ENCODE measurements around the gene ADGRA3.
"Not testable (repeated sequence)": the region's sequence is repeated elsewhere in the genome, so short reads cannot be mapped to it uniquely, and the experiment has no call there.

ADGRA3 gene

DNA sequence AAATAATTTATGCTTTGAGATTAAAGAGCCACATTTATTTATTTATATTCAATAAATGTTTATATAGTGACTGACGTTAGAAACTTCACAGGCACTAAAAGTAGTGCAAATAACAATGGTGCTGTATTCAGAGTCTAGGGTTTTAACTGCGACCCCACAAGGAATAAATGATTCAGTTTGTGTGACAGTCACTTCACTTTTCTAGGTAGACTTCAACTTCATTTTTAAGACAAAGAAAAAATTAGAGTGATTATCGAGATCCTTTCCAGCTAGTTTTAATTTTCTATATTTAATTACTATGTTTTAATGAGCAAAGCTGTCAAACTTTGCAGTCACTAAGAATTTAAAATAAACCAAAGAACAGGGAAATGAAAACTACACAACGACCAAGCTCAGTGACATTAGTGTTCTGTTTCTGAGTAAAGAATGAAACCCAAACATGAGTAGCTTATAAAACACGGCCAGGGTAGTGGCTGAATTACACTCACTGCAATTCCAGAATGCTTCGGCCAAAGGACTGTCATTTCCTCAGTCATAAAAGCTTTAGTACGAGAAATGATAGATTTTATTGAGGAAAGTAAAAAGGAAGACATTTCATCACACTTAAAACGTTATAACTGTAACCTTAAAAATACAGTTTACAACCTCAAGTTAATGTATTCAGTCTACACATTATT, 38.6 kb downstream of the ADGRA3 start:
- no peak for DNase-seq (ENCODE audit: low spot score)
- TF ChIP-seq, protein P1, sequence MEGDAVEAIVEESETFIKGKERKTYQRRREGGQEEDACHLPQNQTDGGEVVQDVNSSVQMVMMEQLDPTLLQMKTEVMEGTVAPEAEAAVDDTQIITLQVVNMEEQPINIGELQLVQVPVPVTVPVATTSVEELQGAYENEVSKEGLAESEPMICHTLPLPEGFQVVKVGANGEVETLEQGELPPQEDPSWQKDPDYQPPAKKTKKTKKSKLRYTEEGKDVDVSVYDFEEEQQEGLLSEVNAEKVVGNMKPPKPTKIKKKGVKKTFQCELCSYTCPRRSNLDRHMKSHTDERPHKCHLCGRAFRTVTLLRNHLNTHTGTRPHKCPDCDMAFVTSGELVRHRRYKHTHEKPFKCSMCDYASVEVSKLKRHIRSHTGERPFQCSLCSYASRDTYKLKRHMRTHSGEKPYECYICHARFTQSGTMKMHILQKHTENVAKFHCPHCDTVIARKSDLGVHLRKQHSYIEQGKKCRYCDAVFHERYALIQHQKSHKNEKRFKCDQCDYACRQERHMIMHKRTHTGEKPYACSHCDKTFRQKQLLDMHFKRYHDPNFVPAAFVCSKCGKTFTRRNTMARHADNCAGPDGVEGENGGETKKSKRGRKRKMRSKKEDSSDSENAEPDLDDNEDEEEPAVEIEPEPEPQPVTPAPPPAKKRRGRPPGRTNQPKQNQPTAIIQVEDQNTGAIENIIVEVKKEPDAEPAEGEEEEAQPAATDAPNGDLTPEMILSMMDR (IDR thresholded peaks at IDR 0.05; ENCODE audit: extremely low read depth, insufficient read depth, missing control alignments) = no peak
- in situ Hi-C loops (cut with MboI; ENCODE audit: low pct_unique_long_range_greater_than_20kb, low sequenced_read_pairs, unreplicated experiment) = no loop called here

DNA sequence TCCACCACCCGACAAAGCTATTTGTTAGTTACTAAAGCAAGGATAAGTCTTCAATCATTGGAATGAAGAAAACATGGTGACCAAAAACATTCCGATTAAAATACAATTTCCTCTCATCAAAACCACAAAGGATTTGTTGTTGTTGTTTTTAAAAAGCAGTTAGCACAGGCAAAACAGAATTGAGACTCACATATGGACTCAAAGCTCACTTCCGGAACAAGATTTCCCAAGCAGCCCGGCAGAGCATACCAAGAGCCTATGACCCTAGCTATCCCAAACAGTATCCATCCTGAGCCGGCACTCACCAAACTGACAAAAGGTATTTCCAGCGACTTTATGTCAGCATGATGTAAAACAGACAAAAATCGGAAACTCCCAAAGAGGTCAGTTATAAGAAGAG, 39.9 kb downstream of the ADGRA3 start:
- TF ChIP-seq, protein P1 (IDR thresholded peaks at IDR 0.05; ENCODE audit: extremely low read depth, insufficient read depth, missing control alignments) = no peak
- no peak for DNase-seq (ENCODE audit: low spot score)
- in situ Hi-C loops (cut with MboI; ENCODE audit: low pct_unique_long_range_greater_than_20kb, low sequenced_read_pairs, unreplicated experiment) = no loop called here

DNA sequence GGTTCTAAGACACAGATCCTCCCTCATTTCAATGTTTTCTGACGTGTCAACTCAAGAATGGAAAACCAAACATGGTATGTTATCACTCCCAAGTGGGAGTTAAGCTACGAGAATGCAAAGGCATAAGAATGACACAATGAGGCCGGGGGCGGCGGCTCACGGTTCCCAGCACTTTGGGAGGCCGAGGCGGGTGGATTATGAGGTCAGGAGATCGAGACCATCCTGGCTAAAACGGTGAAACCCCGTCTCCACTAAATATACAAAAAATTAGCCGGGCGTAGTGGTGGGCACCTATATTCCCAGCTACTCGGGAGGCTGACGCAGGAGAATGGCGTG, 40.6 kb downstream of the ADGRA3 start:
- in situ Hi-C loops (cut with MboI; ENCODE audit: low pct_unique_long_range_greater_than_20kb, low sequenced_read_pairs, unreplicated experiment); DNase-seq (ENCODE audit: low spot score): not testable (repeated sequence)

- no peak for DNase-seq (ENCODE audit: low spot score)
- TF ChIP-seq, protein P1 (IDR thresholded peaks at IDR 0.05; ENCODE audit: extremely low read depth, insufficient read depth, missing control alignments) = no peak
- in situ Hi-C loops (cut with MboI; ENCODE audit: low pct_unique_long_range_greater_than_20kb, low sequenced_read_pairs, unreplicated experiment) = no loop called here
These were observed 41.1 kb downstream of the ADGRA3 start for GRCh38 chr4:22474636-22475310.

DNA sequence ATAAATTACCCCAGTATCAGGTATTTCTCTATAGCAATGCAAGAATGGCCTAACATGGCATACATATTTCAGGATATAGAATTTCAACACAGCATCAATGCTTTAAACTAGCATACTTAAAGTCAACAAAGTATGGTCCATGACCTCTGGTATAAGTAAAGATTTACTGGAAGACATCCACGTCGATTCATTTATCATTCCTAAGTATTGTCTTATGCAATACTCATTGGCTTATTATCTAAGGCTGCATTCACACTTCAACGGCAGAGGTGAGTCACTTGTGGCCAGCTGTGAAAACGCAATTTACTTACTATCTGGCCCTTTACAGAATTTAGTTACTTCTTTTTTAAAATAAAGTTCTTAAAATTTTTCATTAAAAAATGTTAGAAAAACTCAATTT, 42.6 kb downstream of the ADGRA3 start:
- in situ Hi-C loops (cut with MboI; ENCODE audit: low pct_unique_long_range_greater_than_20kb, low sequenced_read_pairs, unreplicated experiment) = no loop called here

DNA sequence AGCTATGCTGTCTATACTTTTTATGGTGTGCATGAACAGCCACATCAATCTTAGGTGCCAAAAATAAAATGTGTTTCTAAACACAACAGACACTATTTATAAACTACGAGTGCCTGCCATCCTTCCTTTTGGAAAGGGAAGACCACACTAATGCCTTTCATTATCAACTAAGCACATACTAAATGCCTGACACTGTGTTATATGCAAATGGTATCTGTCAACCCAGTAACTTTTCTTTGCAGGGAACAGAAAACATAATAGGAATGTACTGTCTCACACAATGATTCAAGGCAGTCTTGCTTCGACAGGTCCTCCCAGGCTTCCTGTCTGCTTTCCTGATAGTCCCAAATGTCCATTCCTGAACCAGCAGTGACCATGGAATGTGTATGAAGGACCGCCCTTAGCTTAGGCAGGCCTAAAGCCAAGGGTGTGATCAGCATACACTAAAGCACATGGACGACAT, 43.8 kb downstream of the ADGRA3 start:
- TF ChIP-seq, protein P1 (IDR thresholded peaks at IDR 0.05; ENCODE audit: extremely low read depth, insufficient read depth, missing control alignments) = no peak
- in situ Hi-C loops (cut with MboI; ENCODE audit: low pct_unique_long_range_greater_than_20kb, low sequenced_read_pairs, unreplicated experiment) = no loop called here
- DNase-seq (ENCODE audit: low spot score) = no peak

More for the DNA sequence above, 42.6 kb downstream of the ADGRA3 start:
- DNase-seq (ENCODE audit: low spot score) = no peak
- TF ChIP-seq, protein P1 (IDR thresholded peaks at IDR 0.05; ENCODE audit: extremely low read depth, insufficient read depth, missing control alignments) = no peak

DNA sequence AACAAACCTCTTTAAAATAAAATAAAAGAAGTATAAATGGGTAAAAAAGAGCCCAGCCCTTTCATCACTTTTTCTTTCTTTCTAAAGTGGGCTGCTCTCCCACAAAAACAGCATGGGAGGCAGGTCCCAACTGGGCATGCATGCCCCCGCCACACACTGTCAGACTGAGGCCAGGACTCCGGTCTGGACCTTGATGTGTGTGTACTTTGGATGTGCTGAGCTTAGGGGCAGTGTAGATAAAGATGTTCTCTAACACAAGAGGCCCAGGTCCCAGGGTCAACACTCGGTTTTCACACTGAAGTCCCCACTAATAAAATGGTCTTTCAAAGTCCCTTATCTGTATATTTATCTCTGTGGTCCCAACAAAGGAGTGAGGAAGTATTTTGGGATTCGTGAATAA, 44.4 kb downstream of the ADGRA3 start:
- DNase-seq (ENCODE audit: low spot score) = no peak
- TF ChIP-seq, protein P1 (IDR thresholded peaks at IDR 0.05; ENCODE audit: extremely low read depth, insufficient read depth, missing control alignments) = no peak
- in situ Hi-C loops (cut with MboI; ENCODE audit: low pct_unique_long_range_greater_than_20kb, low sequenced_read_pairs, unreplicated experiment) = no loop called here

Data from GM13977 (cell line).